AG04449 (cell line): ENCODE measurements around the gene SLC24A3.

Source experiments
- CTCF ChIA-PET: fragments of 350-600 bp; formaldehyde crosslinking; extraction: SDS; loops from one replicate; lab custom pipeline; 2021; ENCODE audit warnings: antibody characterized with exemption; lab: Yijun Ruan, JAX
- POLR2A ChIA-PET: fragments of 400-600, 350-600 bp; formaldehyde crosslinking; extraction: SDS; loops from one replicate; lab custom pipeline; 2020; ENCODE audit warnings: antibody characterized with exemption, inconsistent platforms; lab: Yijun Ruan, JAX
- DNase-seq: peaks from one replicate; pipeline ENCODE4 v3.0.0-alpha.2; 2010; ENCODE audit warnings: low read depth, low spot score
- H3K4me3 ChIP-seq: 2 replicates; pipeline ENCODE4 v1.5.1; 2011; ENCODE audit warnings: low read depth, mild to moderate bottlenecking, control low read depth, low read length
- TF ChIP-seq, protein P1 (sequence below): IDR thresholded peaks from one replicate; pipeline ENCODE4 v1.5.1; 2011; ENCODE audit warnings: mild to moderate bottlenecking, moderate library complexity, low read length, control low read depth, inconsistent platforms; ENCODE audit not compliant: insufficient read depth; ENCODE audit errors: missing control alignments

The SLC24A3 gene

DNA sequence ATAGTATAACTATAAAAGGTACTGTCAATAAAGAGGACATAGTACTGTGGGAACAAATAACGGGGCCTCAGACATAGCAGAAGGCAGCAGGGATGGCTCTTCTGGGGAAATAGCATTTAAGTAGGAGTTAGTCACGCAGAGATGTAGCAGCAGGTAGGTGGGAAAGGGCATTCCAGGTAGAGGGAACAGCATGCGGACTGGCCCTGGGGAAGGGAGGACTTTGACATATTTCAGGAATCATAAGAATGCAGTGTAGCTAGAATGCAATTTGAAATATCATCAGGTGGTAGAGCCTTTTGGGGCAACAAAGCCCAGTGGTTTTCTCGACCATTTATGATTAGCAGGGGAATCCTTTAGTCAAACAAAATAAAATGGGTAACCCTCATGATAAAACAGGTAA, 191.1 kb downstream of the SLC24A3 start:
- TF ChIP-seq, protein P1, sequence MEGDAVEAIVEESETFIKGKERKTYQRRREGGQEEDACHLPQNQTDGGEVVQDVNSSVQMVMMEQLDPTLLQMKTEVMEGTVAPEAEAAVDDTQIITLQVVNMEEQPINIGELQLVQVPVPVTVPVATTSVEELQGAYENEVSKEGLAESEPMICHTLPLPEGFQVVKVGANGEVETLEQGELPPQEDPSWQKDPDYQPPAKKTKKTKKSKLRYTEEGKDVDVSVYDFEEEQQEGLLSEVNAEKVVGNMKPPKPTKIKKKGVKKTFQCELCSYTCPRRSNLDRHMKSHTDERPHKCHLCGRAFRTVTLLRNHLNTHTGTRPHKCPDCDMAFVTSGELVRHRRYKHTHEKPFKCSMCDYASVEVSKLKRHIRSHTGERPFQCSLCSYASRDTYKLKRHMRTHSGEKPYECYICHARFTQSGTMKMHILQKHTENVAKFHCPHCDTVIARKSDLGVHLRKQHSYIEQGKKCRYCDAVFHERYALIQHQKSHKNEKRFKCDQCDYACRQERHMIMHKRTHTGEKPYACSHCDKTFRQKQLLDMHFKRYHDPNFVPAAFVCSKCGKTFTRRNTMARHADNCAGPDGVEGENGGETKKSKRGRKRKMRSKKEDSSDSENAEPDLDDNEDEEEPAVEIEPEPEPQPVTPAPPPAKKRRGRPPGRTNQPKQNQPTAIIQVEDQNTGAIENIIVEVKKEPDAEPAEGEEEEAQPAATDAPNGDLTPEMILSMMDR, result no peak
- DNase-seq, result no peak
- ChIA-PET CTCF (no interaction called here), POLR2A (no interaction called here)
- H3K4me3 ChIP-seq, result no peak overlapping the region

DNA sequence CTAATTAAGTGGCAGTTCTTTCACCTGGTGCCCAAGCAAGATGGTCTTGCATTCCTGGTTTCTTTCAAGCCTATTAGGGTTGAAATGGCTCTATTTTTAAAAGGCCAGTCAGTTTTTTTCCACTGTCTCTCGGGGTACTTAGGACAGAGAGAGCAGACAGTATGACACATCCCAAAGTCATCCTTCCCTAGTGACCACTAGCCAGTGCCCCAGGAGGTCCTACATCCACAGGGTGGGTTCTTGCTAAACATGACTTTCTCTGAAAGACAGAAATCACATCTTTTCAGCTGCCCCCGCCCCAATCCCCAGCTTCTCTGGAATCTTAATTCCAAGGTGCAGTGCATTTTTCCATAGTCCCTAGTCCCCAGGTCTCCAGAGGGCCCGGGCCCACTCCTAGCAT, 192.4 kb downstream of the SLC24A3 start:
- TF ChIP-seq, protein P1, result no peak
- DNase-seq, result no peak
- CTCF ChIA-PET, result no interaction called here
- H3K4me3 ChIP-seq, result no peak overlapping the region
- POLR2A ChIA-PET, result no interaction called here

DNA sequence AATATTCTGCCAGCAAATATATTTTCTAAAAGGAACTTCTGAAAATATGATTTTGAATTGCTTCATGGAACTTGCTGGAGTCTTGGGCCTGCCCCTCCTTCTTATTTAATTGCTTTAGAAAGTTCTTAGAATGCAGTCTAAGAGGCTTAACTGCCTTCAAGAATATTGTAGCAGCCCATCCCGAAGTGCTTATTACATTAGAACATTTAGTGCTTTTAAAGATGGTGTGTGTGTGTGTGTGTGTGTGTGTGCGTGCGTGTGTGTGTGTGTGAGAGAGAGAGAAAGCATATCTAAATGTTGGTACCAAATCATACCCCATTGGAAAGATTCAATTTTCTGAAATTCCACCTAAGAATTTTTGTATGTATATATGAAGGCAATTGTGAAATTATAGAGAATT, 193.5 kb downstream of the SLC24A3 start:
- POLR2A ChIA-PET, result no interaction called here
- no peak for DNase-seq
- TF ChIP-seq, protein P1, result no peak
- H3K4me3 ChIP-seq, result no peak overlapping the region
- CTCF ChIA-PET, result no interaction called here

DNA sequence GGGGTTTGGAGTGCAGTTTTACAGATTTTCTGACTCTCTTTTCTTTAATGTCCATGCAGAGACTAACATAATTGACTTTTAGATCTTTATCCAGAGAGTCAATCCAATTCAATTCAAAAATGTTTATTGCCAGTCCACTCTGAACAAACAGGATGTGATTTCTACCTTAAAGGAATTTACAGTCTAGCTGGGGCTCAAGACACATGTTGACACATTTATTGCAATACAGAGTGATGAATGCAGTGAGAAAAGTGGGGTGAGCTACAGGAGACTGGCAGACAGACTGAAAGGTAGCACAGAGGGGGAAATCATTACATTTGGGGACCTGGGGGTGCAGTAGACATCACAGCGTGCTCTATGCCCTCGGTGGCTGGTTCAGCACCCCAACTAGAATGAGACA, 193.9 kb downstream of the SLC24A3 start:
- H3K4me3 ChIP-seq, result no peak overlapping the region
- ChIA-PET POLR2A (no interaction called here), CTCF (no interaction called here)
- TF ChIP-seq, protein P1, result no peak
- DNase-seq, result no peak

DNA sequence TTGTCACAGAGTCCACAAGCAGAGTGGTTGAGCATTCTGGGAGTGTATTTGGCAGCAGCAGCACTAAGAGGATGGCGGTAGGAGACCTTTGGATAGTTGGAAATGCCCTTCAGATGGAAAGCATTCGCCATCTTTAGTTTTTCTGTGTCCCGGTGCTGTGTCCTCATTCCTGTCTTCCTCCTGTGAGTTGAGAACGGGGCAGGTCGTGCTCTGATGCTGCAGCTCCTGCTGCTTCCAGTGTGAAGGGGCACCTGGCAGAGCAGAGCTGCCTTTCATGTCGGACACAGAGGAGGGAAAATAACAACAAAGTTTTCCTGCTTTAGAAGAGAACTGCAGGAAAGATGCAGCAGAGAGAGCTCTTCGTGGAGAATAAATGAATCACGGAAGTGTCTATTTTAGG, 194.8 kb downstream of the SLC24A3 start:
- CTCF ChIA-PET, result no interaction called here
- no peak for DNase-seq
- POLR2A ChIA-PET, result no interaction called here
- H3K4me3 ChIP-seq, result no peak overlapping the region
- TF ChIP-seq, protein P1, result no peak

- TF ChIP-seq, protein P1, result no peak
- ChIA-PET POLR2A (no interaction called here), CTCF (no interaction called here)
- no peak for DNase-seq
- H3K4me3 ChIP-seq, result no peak overlapping the region
These were observed 195.3 kb downstream of the SLC24A3 start for GRCh38 chr20:19407736-19408135.
